Measurements from ENCODE around the gene LRRN2.

Gene LRRN2

DNA sequence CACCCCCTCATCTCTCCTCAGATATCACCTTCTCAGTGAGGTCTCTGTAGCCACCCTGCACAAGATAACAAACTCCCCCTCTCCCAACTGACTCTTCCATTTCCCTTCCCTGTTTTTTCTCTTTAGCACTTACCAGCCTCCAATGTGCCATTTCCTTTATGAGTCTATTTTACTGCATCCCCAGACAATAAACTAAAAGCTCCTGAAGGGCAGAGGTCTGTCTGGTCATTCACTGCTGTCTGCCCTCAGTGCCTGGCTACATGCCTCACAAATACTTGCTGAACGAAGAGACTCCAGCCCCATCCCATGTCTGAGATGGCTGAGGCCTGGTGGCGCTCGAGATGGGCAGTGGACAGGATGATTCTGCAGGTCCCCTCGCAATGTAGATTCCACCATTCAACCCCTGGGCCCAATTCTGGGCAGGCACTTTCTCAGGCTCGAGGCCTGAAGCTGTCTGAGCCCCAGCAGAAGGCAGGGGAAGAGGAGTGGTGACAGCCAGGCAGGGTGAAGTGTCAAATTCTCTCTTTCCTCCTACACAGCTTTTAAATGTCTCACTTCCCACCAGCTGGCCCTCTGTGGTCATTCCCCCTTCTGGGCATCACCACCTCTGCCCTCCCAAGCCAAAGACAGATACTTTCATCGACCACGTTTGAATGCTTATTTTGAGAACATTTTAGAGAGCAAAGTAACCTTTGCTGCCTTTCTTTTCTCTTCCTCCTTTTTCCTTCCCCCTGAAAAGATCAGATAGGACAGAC is 6.6 kb downstream of the LRRN2 start:
- no peaks in the 10 kb centered on the region for H3K9me3 ChIP-seq (replicated peaks in 1 of 2; ENCODE audit: control insufficient read depth in 2 of 2, insufficient read depth in 1 of 2, low read depth in 1 of 2, low read length in 2 of 2)
- H2BK120ac ChIP-seq (ENCODE audit: low read depth, low read length) = no peak overlapping the region
- no peak overlapping the region for H2BK15ac ChIP-seq (ENCODE audit: low read length)
- no peak overlapping the region for H2BK12ac ChIP-seq (ENCODE audit: low read length)
- peaks cover under 1% of the 10 kb centered on the region for H3K79me1 ChIP-seq (ENCODE audit: low read depth, low read length)
- no peak overlapping the region for H3K4me3 ChIP-seq (ENCODE audit: low read length in 2 of 2)
- H3K18ac ChIP-seq (ENCODE audit: low read length) = no peak overlapping the region
- no peak overlapping the region for H3K4ac ChIP-seq (ENCODE audit: low read length)
- H4K8ac ChIP-seq (ENCODE audit: low read depth, low read length) = no peak overlapping the region
- peaks cover 0 to 4% of the 10 kb centered on the region in 2 donors for H3K4me1 ChIP-seq (ENCODE audit: control insufficient read depth in 2 of 2, insufficient read depth in 1 of 2, low read depth in 1 of 2, low read length in 2 of 2)
- no peak overlapping the region for H4K91ac ChIP-seq (ENCODE audit: low read depth, low read length, poor library complexity)
- peaks cover 0 to 43% (median 1%) of the 10 kb centered on the region in 3 experiments for H3K27me3 ChIP-seq (ENCODE audit: control insufficient read depth in 3 of 3, insufficient read depth in 3 of 3, low read depth in 1 of 3, low read length in 3 of 3)
- no CpG with 5 or more reads among the region's 7 CpGs for WGBS, 2 donors (ENCODE audit: extremely low coverage in 2 of 2, insufficient read length in 2 of 2, insufficient replicate concordance in 1 of 2)
- no peak overlapping the region for H3K23ac ChIP-seq (ENCODE audit: low read depth, low read length, poor library complexity)
- H2AFZ ChIP-seq (ENCODE audit: low read length) = no peak overlapping the region
- no peak overlapping the region for H2AK5ac ChIP-seq (ENCODE audit: low read depth, low read length)
- H3K9ac ChIP-seq (ENCODE audit: low read depth, low read length, poor library complexity) = no peak overlapping the region
- H3K4me2 ChIP-seq (ENCODE audit: insufficient read depth, low read length, poor library complexity, severe bottlenecking) = no peak overlapping the region
- H3K14ac ChIP-seq (ENCODE audit: low read length) = no peak overlapping the region
- no peaks in the 10 kb centered on the region for H3K36me3 ChIP-seq (replicated peaks in 1 of 2; ENCODE audit: control insufficient read depth in 2 of 2, insufficient read depth in 2 of 2, low read length in 2 of 2)
- no peak for DNase-seq (ENCODE audit: low spot score)
- H2BK5ac ChIP-seq (ENCODE audit: low read length) = no peak overlapping the region
- no peak overlapping the region for H3K27ac ChIP-seq (replicated peaks; ENCODE audit: low read length)

DNA sequence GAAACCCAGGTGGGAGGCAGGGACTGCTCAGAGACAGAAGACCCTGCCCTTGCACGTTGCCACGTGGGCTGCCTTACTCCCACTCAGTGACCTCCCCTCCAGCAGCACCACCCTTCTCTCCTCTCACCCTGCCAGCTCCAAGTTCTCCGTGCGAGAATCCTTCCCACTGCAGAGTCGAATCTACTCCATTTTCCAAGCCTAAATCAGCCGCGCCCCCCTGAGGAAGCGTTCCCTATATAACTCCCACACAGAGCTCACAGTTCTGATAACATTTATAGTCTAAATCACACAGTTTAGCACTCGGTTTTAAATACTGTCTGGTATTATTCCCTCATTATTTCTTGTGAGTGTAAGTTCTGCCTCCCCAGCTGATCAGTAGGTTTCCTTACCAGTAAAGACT is 7.7 kb downstream of the LRRN2 start:
- H3K9ac ChIP-seq (ENCODE audit: low read depth, low read length, poor library complexity) = no peak overlapping the region
- WGBS, 2 donors (ENCODE audit: extremely low coverage in 2 of 2, insufficient read length in 2 of 2, insufficient replicate concordance in 1 of 2) = no CpG with 5 or more reads among the region's 9 CpGs
- H2BK5ac ChIP-seq (ENCODE audit: low read length) = no peak overlapping the region
- DNase-seq (ENCODE audit: low spot score) = no peak
- no peaks in the 10 kb centered on the region for H3K9me3 ChIP-seq (replicated peaks in 1 of 2; ENCODE audit: control insufficient read depth in 2 of 2, insufficient read depth in 1 of 2, low read depth in 1 of 2, low read length in 2 of 2)
- peaks cover 0 to 33% (median 0%) of the 10 kb centered on the region in 3 experiments for H3K27me3 ChIP-seq (ENCODE audit: control insufficient read depth in 3 of 3, insufficient read depth in 3 of 3, low read depth in 1 of 3, low read length in 3 of 3)
- H3K36me3 ChIP-seq (replicated peaks in 1 of 2; ENCODE audit: control insufficient read depth in 2 of 2, insufficient read depth in 2 of 2, low read length in 2 of 2) = no peaks in the 10 kb centered on the region
- H4K91ac ChIP-seq (ENCODE audit: low read depth, low read length, poor library complexity) = no peak overlapping the region
- H2BK12ac ChIP-seq (ENCODE audit: low read length) = no peak overlapping the region
- H3K79me1 ChIP-seq (ENCODE audit: low read depth, low read length) = no peaks in the 10 kb centered on the region
- H3K14ac ChIP-seq (ENCODE audit: low read length) = no peak overlapping the region
- no peak overlapping the region for H3K18ac ChIP-seq (ENCODE audit: low read length)
- no peak overlapping the region for H2AK5ac ChIP-seq (ENCODE audit: low read depth, low read length)
- no peak overlapping the region for H3K4me3 ChIP-seq (ENCODE audit: low read length in 2 of 2)
- no peak overlapping the region for H3K27ac ChIP-seq (replicated peaks; ENCODE audit: low read length)
- H4K8ac ChIP-seq (ENCODE audit: low read depth, low read length) = no peak overlapping the region
- no peak overlapping the region for H2BK15ac ChIP-seq (ENCODE audit: low read length)
- no peak overlapping the region for H2AFZ ChIP-seq (ENCODE audit: low read length)
- peaks cover 0 to 3% of the 10 kb centered on the region in 2 donors for H3K4me1 ChIP-seq (ENCODE audit: control insufficient read depth in 2 of 2, insufficient read depth in 1 of 2, low read depth in 1 of 2, low read length in 2 of 2)
- no peak overlapping the region for H2BK120ac ChIP-seq (ENCODE audit: low read depth, low read length)
- no peak overlapping the region for H3K4me2 ChIP-seq (ENCODE audit: insufficient read depth, low read length, poor library complexity, severe bottlenecking)
- H3K4ac ChIP-seq (ENCODE audit: low read length) = no peak overlapping the region
- no peak overlapping the region for H3K23ac ChIP-seq (ENCODE audit: low read depth, low read length, poor library complexity)

GRCh38 chr1:204676043-204676442 is 9.5 kb downstream of the LRRN2 start:
- no peak overlapping the region for H2BK120ac ChIP-seq (ENCODE audit: low read depth, low read length)
- no peaks in the 10 kb centered on the region for H3K36me3 ChIP-seq (replicated peaks in 1 of 2; ENCODE audit: control insufficient read depth in 2 of 2, insufficient read depth in 2 of 2, low read length in 2 of 2)
- no peak overlapping the region for H2BK15ac ChIP-seq (ENCODE audit: low read length)
- peaks cover 0 to 31% (median 0%) of the 10 kb centered on the region in 3 experiments for H3K27me3 ChIP-seq (ENCODE audit: control insufficient read depth in 3 of 3, insufficient read depth in 3 of 3, low read depth in 1 of 3, low read length in 3 of 3)
- H3K4ac ChIP-seq (ENCODE audit: low read length) = no peak overlapping the region
- H4K8ac ChIP-seq (ENCODE audit: low read depth, low read length) = no peak overlapping the region
- WGBS, 2 donors (ENCODE audit: extremely low coverage in 2 of 2, insufficient read length in 2 of 2, insufficient replicate concordance in 1 of 2) = no CpG with 5 or more reads among the region's 2 CpGs
- no peak overlapping the region for H3K4me3 ChIP-seq (ENCODE audit: low read length in 2 of 2)
- H2AK5ac ChIP-seq (ENCODE audit: low read depth, low read length) = no peak overlapping the region
- no peak overlapping the region for H2BK12ac ChIP-seq (ENCODE audit: low read length)
- no peak overlapping the region for H3K27ac ChIP-seq (replicated peaks; ENCODE audit: low read length)
- H2AFZ ChIP-seq (ENCODE audit: low read length) = no peak overlapping the region
- H3K18ac ChIP-seq (ENCODE audit: low read length) = no peak overlapping the region
- no peak for DNase-seq (ENCODE audit: low spot score)
- H4K91ac ChIP-seq (ENCODE audit: low read depth, low read length, poor library complexity) = no peak overlapping the region
- H3K9ac ChIP-seq (ENCODE audit: low read depth, low read length, poor library complexity) = no peak overlapping the region
- no peaks in the 10 kb centered on the region for H3K79me1 ChIP-seq (ENCODE audit: low read depth, low read length)
- no peak overlapping the region for H2BK5ac ChIP-seq (ENCODE audit: low read length)
- no peak overlapping the region for H3K14ac ChIP-seq (ENCODE audit: low read length)
- H3K4me2 ChIP-seq (ENCODE audit: insufficient read depth, low read length, poor library complexity, severe bottlenecking) = no peak overlapping the region
- H3K23ac ChIP-seq (ENCODE audit: low read depth, low read length, poor library complexity) = no peak overlapping the region
- H3K9me3 ChIP-seq (replicated peaks in 1 of 2; ENCODE audit: control insufficient read depth in 2 of 2, insufficient read depth in 1 of 2, low read depth in 1 of 2, low read length in 2 of 2) = no peaks in the 10 kb centered on the region
- H3K4me1 ChIP-seq (ENCODE audit: control insufficient read depth in 2 of 2, insufficient read depth in 1 of 2, low read depth in 1 of 2, low read length in 2 of 2) = peaks cover 0 to 3% of the 10 kb centered on the region in 2 donors

GRCh38 chr1:204673909-204674649 is 11.5 kb downstream of the LRRN2 start:
- Histone ChIP-seq H3K4me1 (ENCODE audit: control insufficient read depth in 2 of 2, insufficient read depth in 1 of 2, low read depth in 1 of 2, low read length in 2 of 2) (peaks cover 1 to 3% of the 10 kb centered on the region in 2 donors), H2AK5ac (ENCODE audit: low read depth, low read length) (peak overlapping the region; percentile 39), H2AFZ (ENCODE audit: low read length) (no peak overlapping the region), H4K91ac (ENCODE audit: low read depth, low read length, poor library complexity) (no peak overlapping the region), H3K4ac (ENCODE audit: low read length) (no peak overlapping the region), H3K4me3 (ENCODE audit: low read length in 2 of 2) (no peak overlapping the region), H2BK120ac (ENCODE audit: low read depth, low read length) (no peak overlapping the region), H3K23ac (ENCODE audit: low read depth, low read length, poor library complexity) (no peak overlapping the region), H3K79me1 (ENCODE audit: low read depth, low read length) (no peaks in the 10 kb centered on the region), H3K9me3 (replicated peaks in 1 of 2; ENCODE audit: control insufficient read depth in 2 of 2, insufficient read depth in 1 of 2, low read depth in 1 of 2, low read length in 2 of 2) (no peaks in the 10 kb centered on the region), H2BK15ac (ENCODE audit: low read length) (no peak overlapping the region), H3K18ac (ENCODE audit: low read length) (peak overlapping the region; percentile 9), H3K4me2 (ENCODE audit: insufficient read depth, low read length, poor library complexity, severe bottlenecking) (no peak overlapping the region), H2BK12ac (ENCODE audit: low read length) (no peak overlapping the region), H3K14ac (ENCODE audit: low read length) (no peak overlapping the region), H4K8ac (ENCODE audit: low read depth, low read length) (no peak overlapping the region), H3K9ac (ENCODE audit: low read depth, low read length, poor library complexity) (no peak overlapping the region), H3K36me3 (replicated peaks in 1 of 2; ENCODE audit: control insufficient read depth in 2 of 2, insufficient read depth in 2 of 2, low read length in 2 of 2) (no peaks in the 10 kb centered on the region), H2BK5ac (ENCODE audit: low read length) (no peak overlapping the region), H3K27ac (replicated peaks; ENCODE audit: low read length) (no peak overlapping the region), H3K27me3 (ENCODE audit: control insufficient read depth in 3 of 3, insufficient read depth in 3 of 3, low read depth in 1 of 3, low read length in 3 of 3) (peaks cover 0 to 23% (median 0%) of the 10 kb centered on the region in 3 experiments)
- no CpG with 5 or more reads among the region's 8 CpGs for WGBS, 2 donors (ENCODE audit: extremely low coverage in 2 of 2, insufficient read length in 2 of 2, insufficient replicate concordance in 1 of 2)
- no peak for DNase-seq (ENCODE audit: low spot score)

Data from neuronal stem cell (in vitro differentiated cells).